ENCODE measurements around the gene CXCL6.

CXCL6 gene

DNA sequence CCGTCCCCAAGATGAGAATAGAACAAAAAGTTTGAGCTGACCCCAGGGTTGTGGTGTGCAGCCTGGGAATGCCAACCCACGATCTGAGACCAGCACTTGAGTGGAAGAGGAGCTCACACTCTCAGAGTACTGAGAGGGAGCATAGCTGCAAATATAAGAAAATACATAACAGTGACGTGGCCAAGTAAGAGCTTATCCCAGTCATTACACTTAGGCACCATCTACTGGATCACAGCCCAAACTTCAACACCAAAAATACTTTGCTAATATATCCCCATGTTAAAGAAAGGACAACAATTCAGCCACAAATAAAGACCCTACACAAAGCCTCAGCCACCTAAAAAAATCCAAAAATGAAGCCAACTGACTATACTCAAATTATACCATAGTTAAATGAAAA is 33.3 kb upstream of the CXCL6 start:
- no peaks in the 10 kb centered on the region for H3K27me3 ChIP-seq
- TF ChIP-seq, protein P1, sequence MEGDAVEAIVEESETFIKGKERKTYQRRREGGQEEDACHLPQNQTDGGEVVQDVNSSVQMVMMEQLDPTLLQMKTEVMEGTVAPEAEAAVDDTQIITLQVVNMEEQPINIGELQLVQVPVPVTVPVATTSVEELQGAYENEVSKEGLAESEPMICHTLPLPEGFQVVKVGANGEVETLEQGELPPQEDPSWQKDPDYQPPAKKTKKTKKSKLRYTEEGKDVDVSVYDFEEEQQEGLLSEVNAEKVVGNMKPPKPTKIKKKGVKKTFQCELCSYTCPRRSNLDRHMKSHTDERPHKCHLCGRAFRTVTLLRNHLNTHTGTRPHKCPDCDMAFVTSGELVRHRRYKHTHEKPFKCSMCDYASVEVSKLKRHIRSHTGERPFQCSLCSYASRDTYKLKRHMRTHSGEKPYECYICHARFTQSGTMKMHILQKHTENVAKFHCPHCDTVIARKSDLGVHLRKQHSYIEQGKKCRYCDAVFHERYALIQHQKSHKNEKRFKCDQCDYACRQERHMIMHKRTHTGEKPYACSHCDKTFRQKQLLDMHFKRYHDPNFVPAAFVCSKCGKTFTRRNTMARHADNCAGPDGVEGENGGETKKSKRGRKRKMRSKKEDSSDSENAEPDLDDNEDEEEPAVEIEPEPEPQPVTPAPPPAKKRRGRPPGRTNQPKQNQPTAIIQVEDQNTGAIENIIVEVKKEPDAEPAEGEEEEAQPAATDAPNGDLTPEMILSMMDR (IDR thresholded peaks at IDR 0.05) = no peak

DNA sequence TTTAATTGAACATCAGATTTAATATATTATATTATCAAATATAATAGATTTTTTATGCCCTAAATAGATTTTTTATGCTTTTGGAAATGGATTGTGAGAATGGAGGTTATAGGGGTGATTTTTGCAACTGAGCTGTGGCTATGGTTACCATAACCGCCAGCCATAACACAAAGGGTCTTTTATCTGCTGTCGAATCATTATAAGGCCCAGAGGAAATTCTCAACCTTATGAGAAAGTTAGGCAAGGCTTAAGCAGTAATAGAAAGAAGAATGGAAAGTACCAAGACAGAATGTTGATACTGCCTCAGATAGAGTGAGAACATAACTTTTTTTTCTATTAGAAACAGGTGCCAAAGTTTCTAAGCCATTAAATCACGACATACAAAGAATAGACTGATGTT is 26.3 kb upstream of the CXCL6 start:
- TF ChIP-seq, protein P1 (IDR thresholded peaks at IDR 0.05) = no peak
- Histone ChIP-seq H3K27ac (no peak overlapping the region), H3K36me3 (no peaks in the 10 kb centered on the region), H3K27me3 (no peaks in the 10 kb centered on the region), H3K9me3 (no peaks in the 10 kb centered on the region), H3K4me1 (ENCODE audit: control insufficient read depth in 1 of 2, insufficient read depth in 1 of 2, low read depth in 1 of 2, low read length in 1 of 2) (peaks cover 14 to 20% of the 10 kb centered on the region in 2 experiments), H3K4me3 (ENCODE audit: low read depth in 1 of 2, low read length in 1 of 2) (no peak overlapping the region)

More for the DNA sequence above, 33.3 kb upstream of the CXCL6 start:
- Histone ChIP-seq H3K27ac (no peak overlapping the region), H3K36me3 (no peaks in the 10 kb centered on the region), H3K4me3 (ENCODE audit: low read depth in 1 of 2, low read length in 1 of 2) (no peak overlapping the region), H3K9me3 (no peaks in the 10 kb centered on the region), H3K4me1 (ENCODE audit: control insufficient read depth in 1 of 2, insufficient read depth in 1 of 2, low read depth in 1 of 2, low read length in 1 of 2) (no peaks in the 10 kb centered on the region)

DNA sequence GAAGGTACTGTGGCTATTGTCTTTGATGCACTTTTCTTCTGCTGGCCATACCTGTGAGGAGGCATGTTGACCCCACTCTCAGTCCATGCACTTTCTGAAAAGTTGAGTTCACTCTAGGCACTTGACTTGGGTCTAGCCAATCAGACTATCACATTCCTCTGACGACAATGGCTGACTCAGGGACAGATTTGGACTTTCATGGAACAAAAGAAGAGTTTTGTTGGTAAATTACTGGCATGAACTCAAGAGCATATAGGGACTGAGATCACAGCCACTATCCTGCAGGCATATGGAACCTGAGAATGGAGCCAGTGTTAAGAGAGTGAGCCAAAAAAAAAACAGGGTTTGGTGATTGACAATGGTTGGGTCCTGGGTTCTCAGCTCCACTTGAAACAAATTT is 24.6 kb upstream of the CXCL6 start:
- no peaks in the 10 kb centered on the region for H3K36me3 ChIP-seq
- no peaks in the 10 kb centered on the region for H3K27me3 ChIP-seq
- H3K27ac ChIP-seq = no peak overlapping the region
- H3K9me3 ChIP-seq = no peaks in the 10 kb centered on the region
- H3K4me1 ChIP-seq (ENCODE audit: control insufficient read depth in 1 of 2, insufficient read depth in 1 of 2, low read depth in 1 of 2, low read length in 1 of 2) = peaks cover 28 to 31% of the 10 kb centered on the region in 2 experiments
- TF ChIP-seq, protein P1 (IDR thresholded peaks at IDR 0.05) = no peak
- H3K4me3 ChIP-seq (ENCODE audit: low read depth in 1 of 2, low read length in 1 of 2) = no peak overlapping the region

DNA sequence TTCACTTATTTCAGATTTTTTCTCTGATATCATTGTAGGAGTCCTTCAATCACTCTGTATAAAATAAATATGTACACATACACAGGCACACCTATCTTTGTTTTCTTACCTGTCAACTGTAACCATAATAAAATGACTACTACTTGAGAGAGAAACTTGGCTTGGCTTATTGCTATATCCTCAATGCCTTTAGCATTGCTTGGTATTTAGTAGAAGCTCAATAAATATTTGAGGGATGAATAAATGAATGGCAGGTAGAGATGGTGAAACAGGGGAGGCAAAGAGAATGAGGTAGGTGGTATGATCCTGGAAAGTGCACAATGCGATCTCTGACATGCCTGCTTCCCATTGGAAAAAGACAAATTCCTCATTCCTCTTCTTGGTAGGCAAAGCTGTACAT is 21.8 kb upstream of the CXCL6 start:
- Histone ChIP-seq H3K4me1 (ENCODE audit: control insufficient read depth in 1 of 2, insufficient read depth in 1 of 2, low read depth in 1 of 2, low read length in 1 of 2) (peaks cover 38 to 39% of the 10 kb centered on the region in 2 experiments), H3K27ac (peak overlapping the region; percentile 93), H3K4me3 (ENCODE audit: low read depth in 1 of 2, low read length in 1 of 2) (peak overlapping the region in 1 of 2 experiments; percentile 17), H3K9me3 (no peaks in the 10 kb centered on the region), H3K36me3 (no peaks in the 10 kb centered on the region), H3K27me3 (no peaks in the 10 kb centered on the region)
- TF ChIP-seq, protein P1 (IDR thresholded peaks at IDR 0.05) = no peak

DNA sequence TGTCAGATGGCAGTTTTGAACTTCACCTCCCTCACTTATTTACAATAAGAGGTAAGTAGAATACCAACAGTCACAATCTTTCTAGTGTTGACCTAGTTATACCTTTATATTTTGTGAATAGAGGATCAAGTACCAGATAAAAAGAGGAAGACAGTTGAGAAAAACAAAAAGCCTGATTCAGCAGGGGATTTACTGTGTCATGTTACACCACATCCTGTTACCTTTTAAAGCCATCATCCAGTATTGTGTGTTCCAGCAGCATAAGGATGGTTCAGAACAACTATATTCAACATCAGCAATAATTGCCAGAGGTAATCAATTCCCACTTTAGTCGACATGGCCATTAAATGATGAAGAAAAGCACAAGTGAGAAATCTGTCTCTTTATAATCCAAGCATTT is 21.3 kb upstream of the CXCL6 start:
- Histone ChIP-seq H3K36me3 (no peaks in the 10 kb centered on the region), H3K27ac (peak overlapping the region; percentile 93), H3K9me3 (no peaks in the 10 kb centered on the region), H3K4me3 (ENCODE audit: low read depth in 1 of 2, low read length in 1 of 2) (peak overlapping the region in 1 of 2 experiments; percentile 17), H3K27me3 (no peaks in the 10 kb centered on the region), H3K4me1 (ENCODE audit: control insufficient read depth in 1 of 2, insufficient read depth in 1 of 2, low read depth in 1 of 2, low read length in 1 of 2) (peaks cover 43% of the 10 kb centered on the region in 2 experiments)
- TF ChIP-seq, protein P1 (IDR thresholded peaks at IDR 0.05) = no peak

DNA sequence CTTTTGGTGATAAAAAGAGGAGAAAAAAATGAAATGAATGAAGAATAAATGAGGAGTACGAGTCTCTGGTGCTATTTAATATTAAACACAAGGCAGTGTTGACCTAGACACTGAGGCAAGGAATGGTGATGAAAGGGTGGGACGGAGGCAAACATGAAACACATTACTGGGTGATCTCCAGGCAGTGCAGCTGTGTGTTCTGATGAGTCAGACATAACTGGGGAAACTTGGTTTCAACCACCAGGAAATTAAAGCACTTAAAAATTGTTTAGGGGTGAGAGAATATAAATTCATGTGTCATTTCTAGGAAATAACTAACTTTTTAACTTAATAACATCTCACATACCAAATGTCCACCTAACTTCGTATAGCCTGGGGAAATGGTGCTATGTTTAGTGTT is 19.7 kb upstream of the CXCL6 start:
- Histone ChIP-seq H3K27ac (peak overlapping the region; percentile 93), H3K4me3 (ENCODE audit: low read depth in 1 of 2, low read length in 1 of 2) (no peak overlapping the region), H3K4me1 (ENCODE audit: control insufficient read depth in 1 of 2, insufficient read depth in 1 of 2, low read depth in 1 of 2, low read length in 1 of 2) (peaks cover 59 to 60% of the 10 kb centered on the region in 2 experiments), H3K36me3 (no peaks in the 10 kb centered on the region), H3K27me3 (no peaks in the 10 kb centered on the region), H3K9me3 (no peaks in the 10 kb centered on the region)
- TF ChIP-seq, protein P1 (IDR thresholded peaks at IDR 0.05) = no peak

All from neutrophil (primary cell).